HG02798 (cell line): ENCODE data around the gene VPS72.
A peak's percentile ranks its signal among the peaks of the same experiment; 100 is the strongest.
"Not testable (repeated sequence)": the region's sequence is repeated elsewhere in the genome, so short reads cannot be mapped to it uniquely, and the experiment has no call there.

Experiments
- ATAC-seq: cut with Tn5 transposase; IDR thresholded peaks from one replicate; pipeline ENCODE4 v1.9.1; 2021; ENCODE audit warnings: mild to moderate bottlenecking; ENCODE audit not compliant: unreplicated experiment, poor library complexity

The VPS72 gene

DNA sequence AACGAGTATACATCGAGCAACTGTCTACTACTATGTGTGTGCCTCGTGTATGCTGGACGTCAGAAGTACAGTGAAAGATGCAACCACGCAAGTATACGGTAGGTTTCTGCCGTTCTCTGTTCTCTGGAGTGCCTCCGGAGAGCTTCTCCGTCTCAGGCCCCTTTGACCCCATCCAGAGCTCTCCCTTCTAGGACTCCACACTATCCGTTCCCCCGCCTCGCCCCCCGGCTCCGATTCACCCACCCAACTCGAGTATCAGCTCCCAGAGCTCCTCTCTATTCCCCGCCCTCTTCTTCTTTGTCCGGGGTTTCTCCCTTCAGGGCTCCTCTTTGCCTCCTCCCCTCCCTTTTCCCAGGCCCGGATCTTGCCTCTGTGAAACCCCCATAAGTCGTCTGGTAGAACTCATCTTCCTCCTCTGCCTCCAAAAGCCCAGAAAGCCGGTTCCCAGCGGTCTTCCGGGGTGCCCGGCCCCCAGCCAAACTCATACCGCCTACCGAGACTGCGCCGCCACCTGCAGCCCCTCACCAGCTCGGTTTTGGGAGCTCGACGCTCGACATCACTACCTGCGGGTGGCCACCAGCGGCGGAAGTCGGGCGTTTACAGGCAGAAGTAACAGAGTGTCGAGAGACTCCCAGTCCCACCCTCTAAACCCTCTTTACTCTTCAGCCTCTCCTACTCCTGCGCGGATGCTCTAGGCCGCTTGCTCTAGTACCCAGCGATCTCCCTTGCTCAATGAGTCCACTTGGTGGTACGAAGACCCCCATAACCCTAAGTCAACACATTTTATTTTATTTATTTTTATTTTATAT lies at the start of gene VPS72:
Gene VPS72, minus strand, starts transcription at position 561 of the 809 bp plus-strand sequence. Its CDS starts 76 bp downstream, at position 485.
- peak; percentile 93 for ATAC-seq

DNA sequence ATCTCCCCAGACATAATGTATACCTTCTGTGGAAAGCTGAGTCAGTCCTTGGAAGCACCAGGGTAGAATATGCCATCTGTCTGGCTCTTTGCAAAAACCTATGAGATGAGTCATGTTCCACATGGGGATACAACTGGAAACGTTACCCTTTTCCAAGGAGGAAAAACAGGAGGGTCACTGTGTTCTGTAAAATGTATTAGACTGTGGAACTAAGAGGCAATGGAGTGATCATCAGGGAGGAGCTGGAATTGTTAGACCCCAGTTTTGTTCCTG lies 48.4 kb upstream of the VPS72 start:
- no peak for ATAC-seq

GRCh38 chr1:151237678-151238466 lies 47.9 kb upstream of the VPS72 start:
- ATAC-seq, result no peak

GRCh38 chr1:151235235-151235634 lies 45.2 kb upstream of the VPS72 start:
- no peak for ATAC-seq

DNA sequence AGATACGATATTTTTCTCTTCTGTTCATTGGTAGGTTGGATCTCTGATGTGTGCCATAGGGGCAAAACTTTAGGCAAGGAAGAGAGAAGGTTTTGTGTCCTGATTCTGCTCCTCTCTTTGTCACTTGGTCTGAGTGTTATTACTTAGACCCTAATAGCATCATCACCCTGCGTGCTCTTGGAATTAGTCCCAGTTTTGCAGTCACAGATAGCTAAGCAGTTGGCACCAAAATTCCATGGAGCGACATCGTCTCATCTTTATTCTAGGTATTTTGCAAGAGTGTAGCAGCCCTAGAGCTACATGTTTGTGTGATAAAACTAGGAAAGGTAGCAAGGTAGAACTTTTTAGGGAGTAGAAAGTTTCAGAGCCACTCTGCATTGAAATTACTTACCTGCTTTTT lies 32.1 kb upstream of the VPS72 start:
- no peak for ATAC-seq

DNA sequence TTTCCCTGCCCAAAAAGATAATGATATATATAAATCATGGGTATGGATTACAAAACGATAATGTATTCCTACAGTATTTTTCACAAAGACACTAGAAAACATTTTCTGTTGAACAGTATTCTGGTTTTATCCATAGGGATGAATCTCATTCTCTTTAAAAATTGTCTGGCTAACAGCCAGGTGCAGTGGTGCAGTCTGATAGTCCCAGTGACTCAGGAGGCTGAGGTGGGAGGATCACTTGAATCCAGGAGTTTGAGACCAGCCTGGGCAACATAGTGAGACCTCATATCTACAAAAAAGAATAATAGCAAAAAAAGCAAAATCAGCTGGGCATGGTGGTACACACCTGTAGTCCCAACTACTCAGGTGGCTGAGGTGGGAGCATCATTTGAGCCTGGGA lies 31.6 kb upstream of the VPS72 start:
- no peak for ATAC-seq

GRCh38 chr1:151213560-151213959 lies 23.6 kb upstream of the VPS72 start:
- ATAC-seq, result no peak

DNA sequence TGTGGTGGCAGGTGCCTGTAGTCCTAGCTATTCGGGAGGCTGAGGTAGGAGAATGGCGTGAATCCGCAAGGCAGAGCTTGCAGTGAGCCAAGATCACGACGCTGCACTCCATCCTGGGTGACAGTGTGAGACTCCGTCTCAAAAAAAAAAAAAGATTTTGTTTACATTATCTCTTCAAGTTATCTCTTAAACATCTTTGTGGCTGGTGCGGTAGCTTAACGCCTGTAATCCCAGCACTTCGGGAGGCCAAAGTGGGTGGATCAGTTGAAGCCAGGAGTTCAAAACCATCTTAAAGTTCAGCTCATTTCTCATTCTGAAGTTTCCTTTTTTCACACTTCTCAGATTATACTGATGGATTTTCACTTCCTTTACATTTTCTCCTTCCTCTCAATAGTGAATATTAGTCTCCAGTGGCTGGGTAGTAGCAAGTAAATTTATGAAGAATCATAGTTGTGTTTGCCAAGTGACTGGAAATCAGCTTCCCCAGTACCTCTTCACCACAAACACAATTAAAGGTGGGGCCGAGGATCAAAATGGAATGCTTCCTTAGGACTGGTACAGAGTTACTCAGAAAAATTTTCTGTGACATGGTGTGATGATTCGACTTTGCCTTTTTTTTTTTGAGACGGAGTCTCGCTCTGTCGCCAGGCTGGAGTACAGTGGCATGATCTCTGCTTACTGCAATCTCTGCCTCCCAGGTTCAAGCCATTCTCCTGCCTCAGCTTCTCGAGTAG lies 22.1 kb upstream of the VPS72 start:
- no peak for ATAC-seq

GRCh38 chr1:151210830-151211229 lies 20.8 kb upstream of the VPS72 start:
- ATAC-seq, result no peak

DNA sequence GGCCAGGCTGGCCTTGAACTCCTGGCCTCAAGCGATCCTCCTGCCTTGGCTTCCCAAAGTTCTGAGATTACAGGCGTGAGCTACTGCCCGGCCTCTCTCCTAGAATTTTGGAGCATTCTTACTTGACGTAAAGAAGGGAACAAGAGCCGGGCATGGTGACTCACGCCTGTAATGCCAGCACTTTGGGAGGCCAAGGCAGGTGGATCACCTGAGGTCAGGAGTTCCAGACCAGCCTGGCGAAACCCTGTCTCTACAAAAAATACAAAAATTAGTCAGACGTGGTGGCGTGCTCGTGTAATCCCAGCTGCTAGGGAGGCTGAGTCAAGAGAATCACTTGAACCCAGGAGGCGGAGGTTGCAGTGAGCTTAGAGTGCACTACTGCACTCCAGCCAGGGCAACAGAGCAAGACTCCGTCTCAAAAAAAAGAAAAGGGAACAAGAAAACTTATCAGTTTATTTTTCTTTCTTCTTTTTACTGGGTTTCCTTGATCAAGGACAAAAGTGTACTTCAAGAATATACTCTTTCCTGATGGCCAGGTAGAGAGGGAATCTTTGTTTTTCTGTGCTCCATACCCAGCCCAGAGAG lies 15.5 kb upstream of the VPS72 start:
- not testable (repeated sequence) for ATAC-seq

- ATAC-seq, result no peak
Measured at GRCh38 chr1:151199873-151200581, 10.0 kb upstream of the VPS72 start.

DNA sequence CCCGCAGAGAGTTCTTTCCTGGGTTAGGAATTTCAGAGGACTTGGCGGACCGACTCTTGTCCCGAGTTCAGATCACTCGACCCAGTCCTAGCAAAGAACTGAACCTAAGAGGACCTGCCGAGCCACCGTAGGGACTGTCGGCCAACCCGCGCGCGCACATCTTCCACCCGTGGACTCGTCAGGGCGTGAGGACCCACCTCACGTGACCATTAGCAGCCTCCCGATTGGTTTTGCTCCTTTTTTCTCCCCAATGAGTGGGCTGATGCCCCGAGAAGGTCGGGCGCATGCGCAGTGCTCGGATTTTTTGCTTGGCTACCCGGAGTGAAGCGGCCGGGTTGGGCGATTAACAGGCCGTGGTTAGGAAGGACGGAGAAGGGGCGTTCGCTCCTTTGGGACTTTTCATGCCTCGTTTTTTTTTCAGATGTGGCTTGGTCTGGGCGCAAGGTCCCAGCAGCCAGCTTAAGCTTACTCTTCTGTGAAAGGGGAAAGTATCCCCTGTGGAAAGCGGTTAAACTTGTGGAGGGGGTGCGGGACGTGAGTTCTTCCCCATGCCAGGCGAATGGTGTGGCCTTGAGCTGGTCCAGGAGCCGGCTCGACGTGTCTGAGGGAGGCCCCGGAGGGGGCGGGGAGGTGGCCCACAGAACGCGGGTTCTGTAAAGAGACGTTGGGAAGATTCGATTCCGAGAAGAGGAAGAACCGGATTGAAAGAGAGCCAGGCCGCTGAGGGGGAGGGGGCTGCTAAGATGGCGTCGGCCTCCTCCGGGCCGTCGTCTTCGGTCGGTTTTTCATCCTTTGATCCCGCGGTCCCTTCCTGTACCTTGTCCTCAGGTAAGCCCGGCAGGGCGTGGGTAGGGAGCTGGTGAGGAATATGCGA lies 8.5 kb upstream of the VPS72 start, which contains the start of gene PIP5K1A:
Gene PIP5K1A, plus strand, starts transcription at position 299 of the 874 bp plus-strand sequence. Its CDS starts 445 bp downstream, at position 744.
- ATAC-seq, result peak; percentile 94

GRCh38 chr1:151197863-151198253 lies 7.9 kb upstream of the VPS72 start:
- ATAC-seq, result no peak

DNA sequence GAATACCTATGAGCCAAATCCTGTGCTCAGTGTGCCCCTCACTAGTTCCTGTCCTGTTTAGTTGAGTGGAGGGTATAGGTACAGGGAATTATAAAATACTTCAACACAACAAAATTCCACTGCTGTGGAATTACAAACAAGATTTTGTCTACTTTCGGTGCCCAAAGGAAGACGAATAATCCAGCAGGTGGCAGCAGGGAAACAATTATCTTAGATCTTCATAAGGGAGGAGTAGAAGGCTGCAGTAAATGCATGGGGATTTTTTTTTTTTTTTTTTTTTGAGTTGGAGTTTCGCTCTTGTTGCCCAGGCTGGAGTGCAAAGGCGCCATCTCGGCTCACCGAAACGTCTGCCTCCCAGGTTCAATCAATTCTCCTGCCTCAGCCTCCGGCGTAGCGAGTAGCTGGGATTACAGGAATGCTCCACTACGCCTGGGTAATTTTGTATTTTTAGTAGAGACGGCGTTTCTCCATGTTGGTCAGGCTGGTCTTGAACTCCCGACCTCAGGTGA lies 6.3 kb upstream of the VPS72 start:
- ATAC-seq, result no peak

GRCh38 chr1:151194894-151195594 lies 5.0 kb upstream of the VPS72 start:
- ATAC-seq, result not testable (repeated sequence)

- no peak for ATAC-seq
Measured at GRCh38 chr1:151193856-151194255, 3.9 kb upstream of the VPS72 start.

- no peak for ATAC-seq
Measured at GRCh38 chr1:151193304-151193703, 3.3 kb upstream of the VPS72 start.

GRCh38 chr1:151192047-151192446 lies 2.0 kb upstream of the VPS72 start:
- no peak for ATAC-seq
